HG03108 (cell line): ENCODE data around the gene COL6A1.
"Not testable (repeated sequence)": the region's sequence is repeated elsewhere in the genome, so short reads cannot be mapped to it uniquely, and the experiment has no call there.

ENCODE experiments used
- ATAC-seq: cut with Tn5 transposase; IDR thresholded peaks from one replicate; pipeline ENCODE4 v1.9.1; 2021; ENCODE audit warnings: moderate library complexity; ENCODE audit not compliant: unreplicated experiment

The COL6A1 gene

DNA sequence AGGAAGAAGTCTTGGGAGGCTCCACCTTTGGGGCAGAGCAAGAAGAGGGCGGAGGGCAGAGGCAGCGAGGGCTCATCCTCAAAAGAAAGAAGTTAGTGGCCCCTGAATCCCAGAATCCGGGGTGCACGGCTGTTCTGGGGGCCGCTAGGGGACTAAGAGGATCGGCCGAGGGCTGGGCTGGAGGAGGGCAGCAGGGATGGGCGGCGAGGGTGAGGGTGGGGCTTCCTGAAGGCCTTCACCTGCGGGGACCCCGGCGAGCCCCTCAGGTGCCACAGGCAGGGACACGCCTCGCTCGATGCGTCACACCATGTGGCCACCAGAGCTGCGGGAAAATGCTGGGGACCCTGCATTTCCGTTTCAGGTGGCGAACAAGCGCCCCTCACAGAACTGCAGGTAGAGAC lies 23.9 kb downstream of the COL6A1 start:
- ATAC-seq = no peak

DNA sequence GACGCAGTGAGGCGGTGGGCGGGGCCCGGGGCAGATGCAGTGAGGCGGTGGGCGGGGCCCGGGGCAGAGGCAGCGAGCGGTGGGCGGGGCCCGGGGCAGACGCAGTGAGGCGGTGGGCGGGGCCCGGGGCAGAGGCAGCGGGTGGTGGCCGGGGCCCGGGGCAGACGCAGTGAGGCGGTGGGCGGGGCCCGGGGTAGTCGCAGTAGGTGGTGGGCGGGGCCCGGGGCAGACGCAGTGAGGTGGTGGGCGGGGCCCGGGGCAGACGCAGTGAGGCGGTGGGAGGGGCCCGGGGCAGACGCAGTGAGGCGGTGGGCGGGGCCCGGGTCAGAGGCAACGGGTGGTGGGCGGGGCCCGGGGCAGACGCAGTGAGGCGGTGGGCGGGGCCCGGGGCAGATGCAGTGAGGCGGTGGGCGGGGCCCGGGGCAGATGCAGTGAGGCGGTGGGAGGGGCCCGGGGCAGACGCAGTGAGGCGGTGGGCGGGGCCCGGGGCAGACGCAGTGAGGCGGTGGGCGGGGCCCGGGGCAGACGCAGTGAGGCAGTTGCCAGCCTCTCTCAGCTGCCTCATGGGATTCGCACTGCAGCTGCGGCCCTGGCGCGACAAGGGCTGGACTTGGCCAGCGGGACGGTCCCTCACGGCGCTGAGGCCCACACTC lies 24.4 kb downstream of the COL6A1 start:
- ATAC-seq = not testable (repeated sequence)

DNA sequence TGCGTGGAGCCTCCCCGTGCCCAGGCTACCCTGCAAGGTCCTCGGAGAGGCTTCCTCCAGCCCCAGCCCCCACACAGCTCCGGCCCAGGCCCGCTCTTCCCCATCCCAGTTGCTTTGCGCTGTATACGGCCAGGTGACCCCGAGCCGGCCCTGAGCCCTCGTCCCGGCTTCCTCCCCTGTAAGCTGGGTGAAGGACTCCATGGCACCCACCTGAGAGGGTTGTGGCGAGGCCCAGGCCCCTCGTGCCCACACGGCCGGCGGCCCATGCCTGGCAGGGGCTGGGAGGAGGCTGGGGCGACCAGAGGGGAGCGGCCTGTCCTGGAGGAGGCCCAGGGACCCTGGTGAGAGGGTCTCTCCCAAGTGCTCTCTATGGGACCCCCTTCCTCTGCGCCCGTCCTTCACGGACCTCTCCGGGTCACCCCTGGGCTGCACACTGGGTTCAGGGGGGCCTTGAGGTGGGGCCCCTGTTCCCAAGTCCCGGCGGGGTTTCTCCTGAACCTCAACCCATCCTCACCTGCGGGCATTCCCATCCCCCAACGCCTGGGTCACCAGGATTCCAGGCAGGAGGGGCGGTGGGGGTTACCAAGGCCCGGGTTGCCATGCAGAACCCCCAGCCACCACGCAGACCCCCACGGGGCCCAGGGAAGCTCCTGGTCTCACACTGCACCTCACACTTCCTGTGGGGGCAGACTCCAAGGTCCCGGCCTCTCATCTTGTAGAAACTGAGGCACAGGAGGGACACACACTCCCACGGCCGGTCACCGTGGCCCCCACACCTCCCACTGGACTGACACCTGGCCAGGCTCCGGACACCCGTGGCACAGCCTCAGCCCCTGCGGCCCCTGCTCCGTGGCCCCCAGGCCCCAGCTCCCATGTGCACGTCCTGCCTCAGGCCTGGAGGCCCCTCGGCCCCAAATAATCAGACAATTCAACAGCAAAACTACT lies 25.2 kb downstream of the COL6A1 start:
- no peak for ATAC-seq

DNA sequence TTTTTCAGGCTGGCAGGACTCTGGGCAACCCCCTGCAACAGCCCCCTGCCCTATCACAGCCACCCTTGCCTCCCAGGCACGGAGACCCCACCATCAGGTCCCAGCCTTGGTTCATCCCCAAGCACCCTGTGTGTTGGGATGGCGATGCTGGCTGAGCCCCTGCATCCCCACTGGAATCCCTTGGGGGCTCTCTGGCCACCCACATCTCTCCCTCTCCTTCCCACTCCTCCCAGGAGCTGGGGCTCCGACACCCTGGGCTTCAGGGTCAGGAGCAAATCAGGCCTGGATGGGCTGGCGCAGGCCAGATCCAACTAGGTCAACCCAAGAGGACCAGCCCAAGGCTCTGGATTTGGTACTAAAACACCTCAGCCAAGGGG lies 25.9 kb downstream of the COL6A1 start:
- ATAC-seq = no peak

DNA sequence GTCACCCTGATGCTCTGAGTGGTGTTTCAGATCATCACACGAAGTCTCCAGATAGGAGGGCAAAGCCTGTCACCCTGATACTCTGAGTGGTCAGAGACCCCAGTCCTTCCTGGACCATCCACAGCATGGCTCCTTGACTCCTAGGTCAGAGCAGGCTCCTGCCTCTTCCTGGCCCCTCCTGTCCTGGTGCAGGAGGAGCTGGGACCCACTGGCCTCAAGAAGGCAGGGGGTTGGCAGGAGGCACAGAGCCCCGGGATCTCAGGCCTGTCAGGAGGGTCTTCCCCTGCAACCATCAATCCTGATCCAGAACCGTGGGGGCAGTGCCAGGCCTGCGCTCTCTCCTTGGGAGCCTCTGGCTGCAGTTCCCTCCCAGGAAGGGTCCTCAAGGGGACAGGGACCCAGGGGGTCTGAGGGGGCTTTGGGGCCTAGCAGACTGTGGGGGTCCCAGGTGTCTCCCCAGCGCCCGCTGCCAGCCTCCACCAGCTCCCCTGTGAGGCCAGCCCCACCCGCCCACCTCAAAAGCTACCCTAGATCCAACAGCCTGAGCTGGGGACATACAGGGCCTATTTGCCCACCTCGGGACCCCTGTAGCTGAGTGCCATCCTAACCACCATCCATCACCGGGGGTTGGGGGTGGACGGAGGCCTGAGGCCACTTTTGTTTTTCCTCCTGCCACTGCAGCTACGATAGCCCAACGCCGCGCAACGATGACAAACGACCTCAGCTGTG lies 27.5 kb downstream of the COL6A1 start:
- no peak for ATAC-seq

DNA sequence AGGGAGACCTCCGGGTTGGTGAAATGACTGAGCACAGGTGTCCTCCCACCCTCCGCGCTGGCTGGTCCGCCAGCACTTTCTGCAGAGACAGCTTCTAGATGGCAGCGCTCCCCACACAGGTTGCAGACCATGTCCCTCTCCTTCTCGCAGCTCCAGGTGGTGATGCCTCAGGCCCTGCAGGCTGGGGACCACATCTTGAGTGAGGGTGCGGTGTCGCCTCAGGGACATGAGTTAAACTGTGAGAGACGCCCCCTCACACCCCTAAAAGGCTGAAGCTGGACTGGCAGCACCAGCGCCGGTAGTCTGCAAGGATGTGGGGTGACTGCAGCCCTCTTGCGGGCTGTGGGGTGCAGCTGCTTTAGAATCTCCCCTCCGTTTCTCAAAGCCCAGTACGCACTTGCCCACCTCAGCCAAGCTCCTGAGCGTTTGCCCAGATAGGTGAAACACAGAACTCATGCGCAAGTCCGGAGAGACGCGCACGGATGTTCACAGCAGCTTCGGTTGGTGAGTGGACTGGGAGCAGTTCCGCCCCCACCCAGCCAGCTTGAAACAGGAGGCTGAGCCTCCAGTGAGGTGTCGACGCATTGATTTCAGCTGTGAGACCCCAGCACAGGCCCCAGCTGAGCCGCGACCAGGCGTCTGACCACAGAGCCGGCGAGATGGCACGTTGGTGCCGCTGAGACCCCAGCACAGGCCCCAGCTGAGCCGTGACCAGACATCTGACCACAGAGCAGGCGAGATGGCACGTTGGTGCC lies 28.6 kb downstream of the COL6A1 start:
- no peak for ATAC-seq

DNA sequence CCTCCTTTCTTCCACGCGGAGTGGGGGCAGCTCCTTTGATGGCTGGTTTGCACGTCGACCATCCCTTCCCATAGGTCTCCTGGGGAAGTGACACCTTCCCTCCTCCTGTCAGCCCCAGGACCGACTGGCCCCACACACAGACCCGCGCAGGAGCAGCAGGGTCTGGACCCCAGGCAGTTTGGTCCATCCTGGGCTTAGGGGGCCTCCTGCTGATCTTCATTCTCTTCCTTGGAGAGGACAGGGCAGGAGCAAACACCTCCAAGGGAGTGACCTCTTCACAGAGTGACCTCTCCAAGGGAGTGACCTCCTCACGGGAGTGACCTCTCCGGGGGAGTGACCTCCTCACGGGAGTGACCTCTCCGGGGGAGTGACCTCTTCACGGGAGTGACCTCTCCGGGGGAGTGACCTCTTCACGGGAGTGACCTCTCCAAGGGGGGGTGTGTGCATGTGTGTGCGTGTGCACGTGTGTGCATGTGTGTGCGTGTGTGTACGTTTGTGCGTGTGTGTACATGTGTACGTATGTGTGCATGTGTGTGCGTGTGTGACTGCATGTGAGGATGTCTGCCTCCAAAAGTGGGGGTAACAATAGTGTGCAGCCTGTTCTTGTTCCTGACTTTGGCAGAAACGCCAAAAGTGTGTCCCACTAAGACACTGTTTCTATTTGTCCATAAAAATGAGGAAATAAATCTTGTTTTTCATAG lies 29.8 kb downstream of the COL6A1 start:
- ATAC-seq = no peak

DNA sequence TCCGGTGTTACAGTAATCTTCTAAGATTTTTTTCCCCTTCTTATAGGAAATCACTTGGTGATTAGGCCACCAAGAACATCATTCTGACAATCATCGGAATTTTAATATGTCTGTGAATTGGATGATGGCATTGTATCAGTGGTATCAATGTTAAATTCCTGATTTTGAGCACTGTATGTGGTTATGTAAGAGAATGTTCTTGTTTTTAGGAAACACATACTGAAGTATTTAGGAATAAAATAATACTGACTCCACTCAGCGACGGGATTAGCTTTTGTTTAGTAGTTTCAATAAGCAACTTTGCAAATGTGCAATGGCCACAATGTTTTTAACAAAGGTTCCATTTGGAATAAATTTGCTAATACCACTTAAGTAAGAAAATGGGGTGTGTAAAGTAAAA lies 30.6 kb downstream of the COL6A1 start:
- no peak for ATAC-seq

DNA sequence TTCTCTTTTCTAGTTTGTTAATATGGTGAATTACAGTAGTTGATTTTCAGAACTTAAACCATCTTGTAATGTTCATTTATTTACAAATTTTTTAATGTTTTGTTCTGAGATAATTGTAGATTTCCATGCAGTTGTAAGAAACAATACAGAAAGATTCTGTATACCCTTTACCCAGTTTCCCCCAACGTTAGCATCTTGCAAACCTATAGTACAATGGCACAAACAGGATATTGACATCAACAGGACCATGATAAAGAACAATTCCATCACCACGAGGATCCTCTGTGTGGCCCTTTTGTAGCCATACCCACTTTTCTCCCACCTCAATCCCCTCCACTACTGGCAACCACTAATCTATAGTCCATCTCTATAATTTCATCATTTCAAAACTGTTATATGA lies 33.3 kb downstream of the COL6A1 start:
- ATAC-seq = no peak

DNA sequence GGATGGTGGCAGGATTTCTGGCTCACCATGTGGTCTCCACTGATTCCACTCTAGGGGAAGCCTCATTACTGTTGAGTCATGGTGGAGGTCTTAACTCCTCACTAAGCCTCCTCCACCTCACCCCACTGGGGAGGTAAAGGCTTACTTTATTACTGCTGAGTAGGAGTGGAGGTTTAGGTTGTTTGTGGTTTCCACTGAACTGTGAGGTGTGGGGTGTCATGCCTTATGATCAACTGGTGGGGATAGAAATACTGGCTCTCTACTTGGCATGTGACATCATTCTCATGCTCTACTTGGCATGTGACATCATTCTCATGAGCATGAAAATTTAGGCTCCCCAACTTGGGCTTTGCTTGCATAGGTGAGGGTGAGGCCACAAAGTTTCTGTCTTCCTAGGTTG lies 35.6 kb downstream of the COL6A1 start:
- ATAC-seq = no peak

DNA sequence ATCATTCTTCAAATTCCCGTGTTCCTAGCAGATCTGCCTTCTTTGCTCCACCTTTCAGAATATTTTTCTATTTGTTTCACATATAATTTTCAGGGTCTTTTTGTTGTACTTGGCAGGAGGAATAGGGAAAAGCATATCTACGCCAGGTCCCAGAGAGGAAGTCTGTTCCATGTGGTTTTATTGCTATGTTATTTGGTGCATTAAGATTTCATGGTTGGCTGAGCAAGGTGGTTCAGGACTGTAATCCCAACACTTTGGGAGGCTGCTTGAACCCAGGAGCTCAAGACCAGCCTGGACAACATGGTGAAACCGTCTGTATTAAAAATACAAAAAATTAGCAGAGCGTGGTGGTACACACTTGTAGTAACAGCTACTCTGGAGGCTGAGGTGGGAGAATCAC lies 36.1 kb downstream of the COL6A1 start:
- ATAC-seq = no peak

DNA sequence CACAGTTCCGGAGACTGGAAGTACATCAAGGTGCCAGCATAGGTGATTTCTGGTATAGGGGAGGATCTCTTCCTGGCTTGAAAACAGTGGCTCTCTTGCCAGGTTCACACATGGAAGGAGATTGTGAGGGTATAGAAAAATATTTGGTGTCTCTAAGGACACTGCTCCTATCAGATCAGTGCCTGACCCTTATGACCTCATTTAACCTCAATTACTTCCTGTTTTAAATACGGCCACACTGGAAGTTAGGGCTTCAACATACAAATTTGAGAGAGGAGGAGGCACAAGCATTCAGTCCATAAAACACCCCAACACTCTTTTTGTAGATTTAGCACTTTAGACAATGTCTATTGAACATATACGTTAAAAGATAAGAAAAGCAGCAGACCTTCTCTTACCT lies 37.0 kb downstream of the COL6A1 start:
- no peak for ATAC-seq

DNA sequence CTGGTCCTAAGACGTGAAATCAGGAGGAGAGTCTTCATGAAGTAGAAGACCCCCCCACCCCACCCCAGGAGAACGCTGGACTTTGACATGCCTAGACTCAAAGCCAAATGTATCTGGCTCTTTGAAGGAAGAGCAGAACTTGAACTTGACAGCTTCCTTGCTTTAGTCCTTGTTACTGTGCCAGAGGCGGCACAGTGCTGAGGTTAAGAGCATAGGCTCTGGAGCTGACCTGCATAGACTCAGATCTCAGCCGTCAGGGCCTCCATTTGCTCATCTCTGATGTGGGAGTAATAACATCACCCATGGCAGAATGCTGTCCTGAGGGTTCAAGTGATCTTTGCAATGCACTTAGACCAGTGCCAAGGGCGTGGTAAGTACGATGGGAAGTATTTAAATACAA lies 39.0 kb downstream of the COL6A1 start:
- no peak for ATAC-seq

DNA sequence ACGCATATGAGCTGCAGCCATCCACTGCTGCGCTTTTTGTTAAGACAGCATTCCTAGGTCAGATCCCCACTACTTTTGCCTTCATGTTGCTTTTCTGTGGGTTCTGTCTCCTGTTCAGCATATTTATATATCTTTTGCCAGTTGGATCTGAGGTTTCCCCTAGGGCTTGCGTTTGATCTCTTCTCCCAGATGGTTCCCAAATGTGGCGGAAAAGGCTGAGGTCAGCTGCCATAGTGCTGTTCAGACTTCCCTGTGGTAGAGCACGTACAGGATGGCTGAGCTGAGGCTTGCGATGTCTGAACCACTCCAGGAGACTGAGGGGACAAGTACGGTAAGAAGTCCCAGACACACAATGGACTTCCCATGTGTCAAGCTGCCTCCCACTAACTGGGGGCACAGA lies 39.8 kb downstream of the COL6A1 start:
- ATAC-seq = no peak

DNA sequence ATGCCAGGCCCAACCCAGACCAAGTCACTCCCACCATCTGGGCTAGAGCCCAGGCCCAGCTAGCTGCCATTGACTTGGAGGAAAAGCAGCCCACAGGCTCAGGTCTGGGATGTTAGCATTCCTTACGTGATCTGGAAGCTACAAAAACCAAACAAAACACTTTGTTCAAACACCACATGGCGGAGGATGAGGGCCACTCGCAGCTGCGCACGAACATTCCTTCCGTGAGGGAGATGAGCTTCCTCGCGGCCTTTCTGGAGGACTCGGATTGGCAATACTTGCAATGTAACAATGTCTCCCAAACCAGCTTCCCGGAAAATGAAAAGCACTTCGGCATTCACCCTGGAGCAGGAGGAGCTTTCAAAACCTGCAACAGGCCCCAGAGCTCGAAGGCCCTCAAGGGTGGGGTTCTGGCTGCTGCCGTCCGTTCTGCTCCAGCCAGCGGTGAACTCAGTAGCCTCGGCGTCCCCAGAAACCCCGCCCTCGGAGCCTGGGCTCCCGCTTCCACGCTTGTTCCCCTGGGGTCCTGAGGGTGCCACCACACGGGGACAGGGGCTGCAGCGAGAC lies 40.5 kb downstream of the COL6A1 start:
- no peak for ATAC-seq

DNA sequence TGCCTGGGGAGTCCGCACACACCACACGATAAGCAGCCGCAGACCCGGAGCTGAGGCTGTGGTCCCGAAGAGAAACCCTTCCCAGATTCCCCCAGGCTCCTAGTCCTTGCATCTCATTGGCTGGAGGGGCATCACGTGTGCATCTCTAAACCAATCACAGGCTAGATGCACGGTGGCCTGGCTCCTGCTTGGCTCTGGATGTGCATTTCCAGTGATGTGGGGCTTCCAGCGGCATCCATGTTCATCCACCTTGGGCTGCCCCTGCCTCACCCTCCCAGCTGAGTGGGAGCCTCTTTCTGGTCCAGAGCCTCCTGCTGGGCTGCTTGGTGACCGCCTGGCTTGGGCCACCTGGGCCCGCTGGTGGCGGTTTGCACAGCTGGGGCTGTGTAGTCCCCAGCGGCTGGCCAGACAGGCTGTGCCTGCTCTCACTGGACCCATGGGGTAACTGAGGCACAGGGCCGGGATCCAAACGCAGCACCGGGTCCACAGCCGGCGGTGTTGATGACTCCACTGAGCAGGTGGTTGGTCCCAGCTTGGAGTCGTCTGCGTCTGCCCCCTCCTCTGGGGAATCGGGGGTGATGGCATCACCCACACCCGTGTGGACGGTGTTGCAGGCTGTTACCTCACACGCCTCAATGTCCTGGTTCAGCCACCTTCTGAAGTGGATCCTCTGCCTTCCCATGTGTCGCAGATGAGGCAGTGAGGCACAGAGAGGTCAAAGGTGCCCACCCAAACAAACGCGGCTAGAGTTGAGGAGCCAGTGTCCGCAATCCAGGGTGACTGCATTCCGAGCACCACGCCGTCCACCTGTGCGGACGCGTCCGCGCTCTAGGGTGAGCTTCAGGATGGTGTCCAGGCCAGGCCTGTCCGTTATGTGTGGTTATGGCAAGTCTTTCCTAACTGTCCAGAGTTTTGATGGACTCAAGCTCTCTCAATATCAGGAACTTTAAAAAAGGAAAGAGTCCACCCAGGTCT lies 41.3 kb downstream of the COL6A1 start:
- ATAC-seq = no peak

DNA sequence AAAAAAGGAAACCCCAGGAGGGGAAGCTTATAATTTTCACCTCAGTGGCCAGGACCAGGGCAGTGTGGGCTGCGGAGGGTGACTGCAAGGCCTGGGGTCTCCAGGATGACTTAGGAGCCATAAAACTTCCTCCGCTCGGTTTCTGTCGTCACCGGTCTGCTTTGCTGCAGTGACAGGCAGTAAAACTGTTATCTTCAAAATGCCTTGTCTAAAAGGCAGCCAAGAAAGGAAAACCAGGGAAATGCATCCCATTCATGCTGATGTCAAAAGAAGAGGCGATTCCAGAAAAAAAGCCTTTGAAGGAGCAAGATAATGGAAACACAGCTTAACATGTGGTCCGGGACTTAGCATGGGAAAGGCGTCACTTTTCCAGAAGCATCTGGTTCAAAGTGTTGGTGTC lies 42.0 kb downstream of the COL6A1 start:
- ATAC-seq = no peak

DNA sequence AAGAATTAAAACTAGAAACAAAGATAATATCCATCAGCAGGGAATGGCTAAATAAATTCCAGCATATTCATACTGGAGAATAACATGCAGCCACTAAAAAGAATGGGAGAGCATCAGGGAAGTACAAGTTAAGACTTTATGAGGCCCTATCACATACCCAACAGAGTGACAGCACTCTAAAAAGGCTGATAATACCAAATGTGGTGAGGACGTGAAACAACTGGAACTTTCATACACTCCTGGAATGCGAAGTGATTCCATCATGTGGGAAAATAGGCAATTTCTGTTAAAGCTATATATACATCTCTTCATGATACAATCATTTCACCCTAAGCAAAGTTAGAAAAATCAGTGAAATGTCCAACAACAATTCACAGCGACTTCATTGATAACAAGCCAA lies 42.6 kb downstream of the COL6A1 start:
- ATAC-seq = no peak
